Keratinocyte (primary cell): ENCODE data around the gene CHRM4. TPM values are rescaled to one million over a fixed set of nuclear protein-coding genes. Genes with fewer than 3 reads are reported as not detected.

ENCODE experiments used
- DNase-seq: peaks from one replicate; pipeline ENCODE4 v3.0.0-alpha.2; 2011; ENCODE audit warnings: low read depth, missing footprints, low spot score
- FAIRE-seq: peaks from 2 replicates; lab custom pipeline; 2011; peaks lifted over from hg19 to GRCh38; lab: Jason Lieb, UNC
- H2AFZ ChIP-seq: 2 replicates; pipeline ENCODE4 v1.6.0; 2012; ENCODE audit warnings: low read length, control low read depth, inconsistent platforms; ENCODE audit not compliant: control insufficient read depth
- H3K27ac ChIP-seq: 2 replicates; pipeline ENCODE4 v1.5.1; 2011; ENCODE audit warnings: low read length; ENCODE audit not compliant: control insufficient read depth, insufficient read depth
- H3K27me3 ChIP-seq: 3 replicates; pipeline ENCODE4 v1.6.0; 2011; ENCODE audit warnings: low read length; ENCODE audit not compliant: control insufficient read depth, insufficient read depth; ENCODE audit errors: extremely low read depth
- H3K36me3 ChIP-seq, 2 experiments: 2 replicates in 1 of 2; 3 replicates in 1 of 2; pipeline ENCODE4 v1.5.1; 2011; ENCODE audit warnings: low read length in 2 of 2, mild to moderate bottlenecking in 1 of 2; ENCODE audit not compliant: control insufficient read depth in 2 of 2, insufficient read depth in 2 of 2; ENCODE audit errors: extremely low read depth in 1 of 2
- H3K4me1 ChIP-seq: 3 replicates; pipeline ENCODE4 v1.5.1; 2011; ENCODE audit warnings: low read length; ENCODE audit not compliant: control insufficient read depth, insufficient read depth; ENCODE audit errors: extremely low read depth
- H3K4me2 ChIP-seq: 3 replicates; pipeline ENCODE4 v1.6.0; 2011; ENCODE audit warnings: low read depth, low read length; ENCODE audit not compliant: control insufficient read depth, insufficient read depth; ENCODE audit errors: extremely low read depth
- H3K4me3 ChIP-seq, 3 experiments: fragments of 200-600 bp in 1 of 3; sonication (generic) in 1 of 3; 2 replicates in 2 of 3; 3 replicates in 1 of 3; pipeline ENCODE4 v1.5.1; 2011 to 2016; ENCODE audit warnings: low read length in 3 of 3, mild to moderate bottlenecking in 3 of 3, control low read depth in 2 of 3, inconsistent platforms in 1 of 3, low read depth in 1 of 3, mixed read lengths in 1 of 3, mixed run types in 1 of 3, moderate library complexity in 1 of 3; ENCODE audit not compliant: control insufficient read depth in 2 of 3, insufficient read depth in 2 of 3; ENCODE audit errors: extremely low read depth in 1 of 3
- H3K79me2 ChIP-seq: 2 replicates; pipeline ENCODE4 v1.6.0; 2012; ENCODE audit warnings: low read length; ENCODE audit not compliant: control insufficient read depth, insufficient read depth
- H3K9ac ChIP-seq: 3 replicates; pipeline ENCODE4 v1.6.0; 2011; ENCODE audit warnings: low read length; ENCODE audit not compliant: control insufficient read depth, insufficient read depth; ENCODE audit errors: extremely low read depth
- H3K9me1 ChIP-seq: 3 replicates; pipeline ENCODE4 v1.6.0; 2011; ENCODE audit warnings: low read length; ENCODE audit not compliant: control insufficient read depth, insufficient read depth; ENCODE audit errors: extremely low read depth
- H3K9me3 ChIP-seq: 2 replicates; pipeline ENCODE4 v1.5.1; 2012; ENCODE audit warnings: low read depth, low read length; ENCODE audit not compliant: control insufficient read depth
- H4K20me1 ChIP-seq: 3 replicates; pipeline ENCODE4 v1.6.0; 2011; ENCODE audit warnings: low read length; ENCODE audit not compliant: control insufficient read depth, insufficient read depth; ENCODE audit errors: extremely low read depth
- EZH2 ChIP-seq: IDR thresholded peaks from one replicate; pipeline ENCODE4 v1.6.1; 2012; ENCODE audit warnings: inconsistent platforms, mild to moderate bottlenecking, low read length, moderate library complexity
- dilution Hi-C: fragments of 300-500 bp; cut with MboI; formaldehyde crosslinking; loops from one replicate; pipeline ENCODE4 v1.7.0; 2020; ENCODE audit warnings: low sequenced_read_pairs; ENCODE audit not compliant: extremely low pct_ligation_motif_present
- polyA plus RNA-seq, 5 experiments: library from polyadenylated mRNA; depleted of rRNA in 3 of 5; stranded (reverse) in 3 of 5; stranded (forward) in 1 of 5; unstranded in 1 of 5; fragments of >200 nt; gene quantifications; 1 replicate in 1 of 5; 2 replicates in 3 of 5; 3 replicates in 1 of 5; pipeline versions ENCODE4 v1.2.1 to v1.2.3, GENCODE V29; 2011 to 2012; ENCODE audit warnings: missing spikeins in 2 of 5, low read depth in 1 of 5, low replicate concordance in 1 of 5
- TF ChIP-seq, protein P1 (sequence below), 3 experiments: IDR thresholded peaks in 1 of 3; conservative IDR thresholded peaks in 1 of 3; optimal IDR thresholded peaks in 1 of 3; 2 replicates in 2 of 3; 3 replicates in 1 of 3; pipeline versions ENCODE3 to v1.5.1; 2011; ENCODE audit warnings: low read length in 3 of 3, mild to moderate bottlenecking in 3 of 3, moderate library complexity in 2 of 3, control low read depth in 1 of 3, inconsistent platforms in 1 of 3; ENCODE audit not compliant: insufficient read depth in 2 of 3; ENCODE audit errors: extremely low read depth in 1 of 3

Gene CHRM4
- polyA plus RNA-seq, 1 donor (not counting 4 experiments of a cell fraction or from before 2014, with no cell fraction given) = not detected

DNA sequence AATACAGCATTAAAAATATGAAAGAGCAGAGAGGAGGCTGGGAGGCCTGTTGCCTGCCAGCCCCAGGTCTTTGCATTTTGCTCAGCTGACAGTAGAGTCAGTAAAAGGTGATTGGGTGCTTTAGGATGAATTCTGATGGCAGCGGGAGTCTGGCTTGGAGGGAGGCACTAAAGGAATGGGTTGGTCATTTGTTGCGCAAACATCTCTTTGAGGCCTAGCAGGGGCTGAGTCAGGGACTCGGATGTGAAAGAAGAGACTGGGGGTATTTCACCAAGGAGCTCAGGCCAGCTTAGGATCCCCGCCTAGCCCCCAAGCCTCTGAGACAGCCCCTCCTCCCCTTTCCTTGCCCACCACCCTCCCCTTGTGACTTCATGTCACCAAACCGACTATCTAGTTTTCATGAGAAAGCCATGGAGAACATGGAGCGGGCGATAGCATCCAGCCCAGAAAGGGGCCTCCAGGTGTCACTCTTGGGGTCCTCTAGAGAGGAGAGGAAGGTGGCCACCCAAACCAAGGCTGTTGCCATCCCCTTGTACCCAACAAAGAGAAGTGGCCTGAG lies 34.6 kb downstream of the CHRM4 start:
- TF ChIP-seq EZH2 = no peak
- TF ChIP-seq, protein P1, sequence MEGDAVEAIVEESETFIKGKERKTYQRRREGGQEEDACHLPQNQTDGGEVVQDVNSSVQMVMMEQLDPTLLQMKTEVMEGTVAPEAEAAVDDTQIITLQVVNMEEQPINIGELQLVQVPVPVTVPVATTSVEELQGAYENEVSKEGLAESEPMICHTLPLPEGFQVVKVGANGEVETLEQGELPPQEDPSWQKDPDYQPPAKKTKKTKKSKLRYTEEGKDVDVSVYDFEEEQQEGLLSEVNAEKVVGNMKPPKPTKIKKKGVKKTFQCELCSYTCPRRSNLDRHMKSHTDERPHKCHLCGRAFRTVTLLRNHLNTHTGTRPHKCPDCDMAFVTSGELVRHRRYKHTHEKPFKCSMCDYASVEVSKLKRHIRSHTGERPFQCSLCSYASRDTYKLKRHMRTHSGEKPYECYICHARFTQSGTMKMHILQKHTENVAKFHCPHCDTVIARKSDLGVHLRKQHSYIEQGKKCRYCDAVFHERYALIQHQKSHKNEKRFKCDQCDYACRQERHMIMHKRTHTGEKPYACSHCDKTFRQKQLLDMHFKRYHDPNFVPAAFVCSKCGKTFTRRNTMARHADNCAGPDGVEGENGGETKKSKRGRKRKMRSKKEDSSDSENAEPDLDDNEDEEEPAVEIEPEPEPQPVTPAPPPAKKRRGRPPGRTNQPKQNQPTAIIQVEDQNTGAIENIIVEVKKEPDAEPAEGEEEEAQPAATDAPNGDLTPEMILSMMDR (optimal IDR thresholded peaks at IDR 0.05 in 1 of 3, IDR thresholded peaks at IDR 0.05 in 1 of 3, conservative IDR thresholded peaks at IDR 0.05 in 1 of 3; ENCODE audit: extremely low read depth in 1 of 3, insufficient read depth in 2 of 3, low read length in 3 of 3) = no peak
- H3K9ac ChIP-seq = no peak overlapping the region
- peaks cover 2% of the 10 kb centered on the region for H3K9me1 ChIP-seq
- H3K27ac ChIP-seq = peak overlapping the region; percentile 29
- dilution Hi-C loops = no loop called here
- peaks cover 79% of the 10 kb centered on the region for H3K79me2 ChIP-seq
- FAIRE-seq (peak; percentile 44), DNase-seq (no peak)
- no peaks in the 10 kb centered on the region for H3K27me3 ChIP-seq
- peaks cover 7% of the 10 kb centered on the region for H4K20me1 ChIP-seq
- H3K36me3 ChIP-seq = peaks cover 8 to 20% of the 10 kb centered on the region in 2 experiments
- no peaks in the 10 kb centered on the region for H3K9me3 ChIP-seq
- peaks cover 33% of the 10 kb centered on the region for H3K4me1 ChIP-seq
- H2AFZ ChIP-seq = no peak overlapping the region
- no peak overlapping the region for H3K4me3 ChIP-seq
- H3K4me2 ChIP-seq = peak overlapping the region; percentile 45

- TF ChIP-seq EZH2 = no peak
- TF ChIP-seq, protein P1 (optimal IDR thresholded peaks at IDR 0.05 in 1 of 3, IDR thresholded peaks at IDR 0.05 in 1 of 3, conservative IDR thresholded peaks at IDR 0.05 in 1 of 3; ENCODE audit: extremely low read depth in 1 of 3, insufficient read depth in 2 of 3, low read length in 3 of 3) = no peak
- Histone ChIP-seq H3K27ac (no peak overlapping the region), H3K36me3 (peaks cover 9 to 28% of the 10 kb centered on the region in 2 experiments), H3K9me3 (no peaks in the 10 kb centered on the region), H3K79me2 (peaks cover 89% of the 10 kb centered on the region), H3K4me3 (no peak overlapping the region), H2AFZ (no peak overlapping the region), H3K4me2 (no peak overlapping the region), H3K27me3 (no peaks in the 10 kb centered on the region), H3K9me1 (peaks cover 4% of the 10 kb centered on the region), H3K4me1 (peaks cover 64% of the 10 kb centered on the region), H3K9ac (no peak overlapping the region), H4K20me1 (peaks cover 6% of the 10 kb centered on the region)
- dilution Hi-C loops = no loop called here
- DNase-seq (no peak), FAIRE-seq (no peak)
Observed at GRCh38 chr11:46353698-46354097, 37.9 kb downstream of the CHRM4 start.
